ENCODE measurements around the gene C10orf105. TPM values are rescaled to one million over a fixed set of nuclear protein-coding genes. Genes with fewer than 3 reads are reported as not detected.

Gene C10orf105
- total RNA-seq, 4 donors from 2014 or later: 0.06 to 0.17 (median 0.11) TPM; not detected in 1

GRCh38 chr10:71744897-71745663 is 25.5 kb upstream of the C10orf105 start:
- no peak overlapping the region for H3K4me3 ChIP-seq
- H3K9me3 ChIP-seq: peaks cover 0 to 7% (median 0%) of the 10 kb centered on the region in 4 donors
- no peak overlapping the region for H3K27ac ChIP-seq (replicated peaks in 1 of 4)
- H3K36me3 ChIP-seq: peaks cover under 1 to 23% (median 10%) of the 10 kb centered on the region in 4 donors
- intact Hi-C loops (cut with DNase I): no loop called here
- TF ChIP-seq, protein P1, sequence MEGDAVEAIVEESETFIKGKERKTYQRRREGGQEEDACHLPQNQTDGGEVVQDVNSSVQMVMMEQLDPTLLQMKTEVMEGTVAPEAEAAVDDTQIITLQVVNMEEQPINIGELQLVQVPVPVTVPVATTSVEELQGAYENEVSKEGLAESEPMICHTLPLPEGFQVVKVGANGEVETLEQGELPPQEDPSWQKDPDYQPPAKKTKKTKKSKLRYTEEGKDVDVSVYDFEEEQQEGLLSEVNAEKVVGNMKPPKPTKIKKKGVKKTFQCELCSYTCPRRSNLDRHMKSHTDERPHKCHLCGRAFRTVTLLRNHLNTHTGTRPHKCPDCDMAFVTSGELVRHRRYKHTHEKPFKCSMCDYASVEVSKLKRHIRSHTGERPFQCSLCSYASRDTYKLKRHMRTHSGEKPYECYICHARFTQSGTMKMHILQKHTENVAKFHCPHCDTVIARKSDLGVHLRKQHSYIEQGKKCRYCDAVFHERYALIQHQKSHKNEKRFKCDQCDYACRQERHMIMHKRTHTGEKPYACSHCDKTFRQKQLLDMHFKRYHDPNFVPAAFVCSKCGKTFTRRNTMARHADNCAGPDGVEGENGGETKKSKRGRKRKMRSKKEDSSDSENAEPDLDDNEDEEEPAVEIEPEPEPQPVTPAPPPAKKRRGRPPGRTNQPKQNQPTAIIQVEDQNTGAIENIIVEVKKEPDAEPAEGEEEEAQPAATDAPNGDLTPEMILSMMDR (IDR thresholded peaks at IDR 0.05): no peak
- DNase-seq (ENCODE audit: extremely low spot score): no peak
- H3K27me3 ChIP-seq: no peaks in the 10 kb centered on the region
- peaks cover 49 to 56% (median 54%) of the 10 kb centered on the region in 4 donors for H3K4me1 ChIP-seq
- 72% methylated on average over 6 of the region's 8 CpGs for WGBS

GRCh38 chr10:71743866-71744265 is 24.3 kb upstream of the C10orf105 start:
- intact Hi-C loops (cut with DNase I): no loop called here
- no peak overlapping the region for H3K4me3 ChIP-seq
- peaks cover 37 to 50% (median 48%) of the 10 kb centered on the region in 4 donors for H3K4me1 ChIP-seq
- WGBS: 89% methylated on average over 1 of the region's 1 CpG
- H3K27me3 ChIP-seq: no peaks in the 10 kb centered on the region
- peaks cover 0 to 7% (median 0%) of the 10 kb centered on the region in 4 donors for H3K9me3 ChIP-seq
- DNase-seq (ENCODE audit: extremely low spot score): no peak
- no peak overlapping the region for H3K27ac ChIP-seq (replicated peaks in 1 of 4)
- no peak for TF ChIP-seq EP300 (IDR thresholded peaks at IDR 0.05)
- TF ChIP-seq, protein P1 (IDR thresholded peaks at IDR 0.05): no peak
- no peak for TF ChIP-seq POLR2A (IDR thresholded peaks at IDR 0.05; ENCODE audit: low read depth)
- TF ChIP-seq POLR2AphosphoS5 (IDR thresholded peaks at IDR 0.05): no peak
- peaks cover 0 to 15% (median 4%) of the 10 kb centered on the region in 4 donors for H3K36me3 ChIP-seq

DNA sequence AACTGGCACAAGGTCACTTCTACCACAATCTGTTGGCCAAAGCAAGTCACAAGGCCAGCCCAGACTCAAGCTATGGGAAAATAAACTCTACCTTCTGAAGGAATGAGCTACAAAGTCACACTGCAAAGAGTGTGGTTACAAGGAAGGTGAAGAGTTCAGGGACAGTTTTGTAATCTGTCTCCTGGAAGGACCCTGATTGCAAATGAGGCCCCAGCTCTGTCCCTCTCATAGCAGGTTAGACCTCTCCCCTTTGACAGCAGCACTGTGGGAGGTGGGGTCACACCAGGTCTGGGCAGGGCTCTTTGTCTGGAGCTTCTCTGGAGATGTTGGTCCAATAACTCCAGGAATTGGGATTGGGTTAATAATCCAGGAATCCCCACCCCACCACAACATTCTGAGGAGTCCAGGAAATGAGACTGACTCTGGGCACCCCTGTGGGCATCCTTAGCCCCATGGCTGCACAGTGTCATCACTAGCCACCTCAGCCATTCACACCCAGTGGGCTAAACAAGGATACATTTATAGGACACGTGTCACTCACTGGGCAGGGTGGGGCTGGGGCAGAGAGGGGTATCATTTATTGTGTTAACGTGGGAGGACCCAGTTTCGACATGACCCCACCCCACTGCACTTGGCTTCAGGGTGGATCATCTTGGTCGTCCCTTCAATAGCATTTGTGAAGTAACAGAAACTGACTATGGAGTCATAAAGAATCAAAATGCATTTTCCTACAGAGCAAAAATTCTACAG is 23.7 kb upstream of the C10orf105 start:
- intact Hi-C loops (cut with DNase I): no loop called here
- peaks cover 0 to 7% (median 0%) of the 10 kb centered on the region in 4 donors for H3K9me3 ChIP-seq
- H3K27me3 ChIP-seq: no peaks in the 10 kb centered on the region
- no peak overlapping the region for H3K4me3 ChIP-seq
- no peak for TF ChIP-seq POLR2AphosphoS5 (IDR thresholded peaks at IDR 0.05)
- TF ChIP-seq, protein P1 (IDR thresholded peaks at IDR 0.05): no peak
- TF ChIP-seq POLR2A (IDR thresholded peaks at IDR 0.05; ENCODE audit: low read depth): no peak
- no peak for TF ChIP-seq EP300 (IDR thresholded peaks at IDR 0.05)
- DNase-seq (ENCODE audit: extremely low spot score): no peak
- WGBS: 81% methylated on average over 4 of the region's 4 CpGs
- H3K36me3 ChIP-seq: peaks cover 0 to 15% (median 4%) of the 10 kb centered on the region in 4 donors
- H3K27ac ChIP-seq (replicated peaks in 1 of 4): no peak overlapping the region
- peaks cover 31 to 45% (median 43%) of the 10 kb centered on the region in 4 donors for H3K4me1 ChIP-seq

- no peaks in the 10 kb centered on the region for H3K27me3 ChIP-seq
- TF ChIP-seq POLR2AphosphoS5 (IDR thresholded peaks at IDR 0.05) (no peak), EP300 (IDR thresholded peaks at IDR 0.05) (no peak), POLR2A (IDR thresholded peaks at IDR 0.05; ENCODE audit: low read depth) (no peak)
- TF ChIP-seq, protein P1 (IDR thresholded peaks at IDR 0.05): no peak
- H3K36me3 ChIP-seq: peaks cover 0 to 15% (median 4%) of the 10 kb centered on the region in 4 donors
- DNase-seq (ENCODE audit: extremely low spot score): no peak
- no peak overlapping the region for H3K27ac ChIP-seq (replicated peaks in 1 of 4)
- peaks cover 23 to 45% (median 39%) of the 10 kb centered on the region in 4 donors for H3K4me1 ChIP-seq
- 96% methylated on average over 8 of the region's 10 CpGs for WGBS
- peaks cover 0 to 7% (median 0%) of the 10 kb centered on the region in 4 donors for H3K9me3 ChIP-seq
- intact Hi-C loops (cut with DNase I): no loop called here
- no peak overlapping the region for H3K4me3 ChIP-seq
Measured at GRCh38 chr10:71742301-71743088, 22.9 kb upstream of the C10orf105 start.

All from esophagus muscularis mucosa (tissue), 4 donors.